Transverse colon (tissue), 4 donors: ENCODE data around the gene MXRA8. TPM values are rescaled to one million over a fixed set of nuclear protein-coding genes. Genes with fewer than 3 reads are reported as not detected.

ENCODE experiments used
- DNase-seq: peaks from one replicate; pipeline ENCODE4 v3.0.0-alpha.2; 2019
- H3K27ac ChIP-seq, 4 donors: fragments of 200-600 bp; sonication (generic); 2 replicates each; pipeline ENCODE4 v1.5.1; 2016 to 2018; ENCODE audit warnings: inconsistent platforms in 4 of 4
- H3K27me3 ChIP-seq: fragments of 200-600 bp; sonication (generic); 2 replicates; pipeline ENCODE4 v1.5.1; 2017; ENCODE audit warnings: inconsistent platforms
- H3K36me3 ChIP-seq, 4 donors: fragments of 200-600 bp; sonication (generic); 2 replicates each; pipeline ENCODE4 v1.5.1; 2017 to 2019; ENCODE audit warnings: inconsistent platforms in 4 of 4
- H3K4me1 ChIP-seq, 4 donors: fragments of 200-600 bp; sonication (generic); 2 replicates each; pipeline ENCODE4 v1.5.1; 2017 to 2020; ENCODE audit warnings: inconsistent platforms in 4 of 4
- H3K4me3 ChIP-seq, 4 donors: fragments of 200-600 bp; sonication (generic); 1 replicate in 1 of 4; 2 replicates in 3 of 4; pipeline versions ENCODE4 v1.5.1 to v1.6.1; 2017 to 2019; ENCODE audit warnings: inconsistent platforms in 4 of 4
- H3K9me3 ChIP-seq, 2 donors: fragments of 200-600 bp; sonication (generic); 2 replicates each; pipeline ENCODE4 v1.5.1; 2017 to 2019; ENCODE audit warnings: inconsistent platforms in 2 of 2
- EP300 ChIP-seq: sonication (generic); formaldehyde crosslinking; IDR thresholded peaks from one replicate; pipeline ENCODE4 v1.6.1; 2017; ENCODE audit warnings: antibody characterized with exemption, low read depth
- POLR2A ChIP-seq: fragments of 450-650 bp; IDR thresholded peaks from one replicate; pipeline ENCODE4 v1.6.1; 2016; ENCODE audit warnings: antibody characterized with exemption, mild to moderate bottlenecking, moderate library complexity
- POLR2AphosphoS5 ChIP-seq, 3 donors: sonication (generic); formaldehyde crosslinking; IDR thresholded peaks; one replicate each; pipeline ENCODE4 v1.6.1; 2016; ENCODE audit warnings: antibody characterized with exemption in 3 of 3
- WGBS, 2 donors: methylation state at CpG; one replicate each; pipeline ENCODE4 v1.1.5; 2018; ENCODE audit warnings: low coverage in 1 of 2; 5-methylcytosine and 5-hydroxymethylcytosine counted together
- in situ Hi-C, 4 donors: fragments of 200-750 bp; cut with MboI; loops; one replicate each; pipeline versions ENCODE4 v1.15.0 to v1.15.1; 2017; ENCODE audit warnings: low sequenced_read_pairs in 3 of 4, low pct_ligation_motif_present in 1 of 4, low pct_unique_long_range_greater_than_20kb in 1 of 4
- intact Hi-C: fragments of 100-400 bp; cut with DNase I; formaldehyde crosslinking; loops from one replicate; pipeline ENCODE4 v1.15.1; 2023; ENCODE audit warnings: low total_unique reads
- total RNA-seq, 4 donors: library from RNA; depleted of rRNA; stranded (reverse); fragments of >200 nt; gene quantifications; one replicate each; pipeline ENCODE4 v1.1.0, GENCODE V29; 2016
- TF ChIP-seq, protein P1 (sequence below), 5 experiments: fragments of 200-600 bp in 3 of 5; fragments of 450-650 bp in 2 of 5; sonication (generic) in 3 of 5; IDR thresholded peaks; 1 replicate in 2 of 5; 2 replicates in 3 of 5; pipeline ENCODE4 v1.5.1; 2016 to 2017; ENCODE audit warnings: antibody characterized with exemption in 5 of 5, inconsistent platforms in 3 of 5, mild to moderate bottlenecking in 2 of 5, moderate library complexity in 1 of 5

Gene MXRA8
- total RNA-seq, 4 donors from 2014 or later: 31.1 to 145 (median 57.1) TPM

DNA sequence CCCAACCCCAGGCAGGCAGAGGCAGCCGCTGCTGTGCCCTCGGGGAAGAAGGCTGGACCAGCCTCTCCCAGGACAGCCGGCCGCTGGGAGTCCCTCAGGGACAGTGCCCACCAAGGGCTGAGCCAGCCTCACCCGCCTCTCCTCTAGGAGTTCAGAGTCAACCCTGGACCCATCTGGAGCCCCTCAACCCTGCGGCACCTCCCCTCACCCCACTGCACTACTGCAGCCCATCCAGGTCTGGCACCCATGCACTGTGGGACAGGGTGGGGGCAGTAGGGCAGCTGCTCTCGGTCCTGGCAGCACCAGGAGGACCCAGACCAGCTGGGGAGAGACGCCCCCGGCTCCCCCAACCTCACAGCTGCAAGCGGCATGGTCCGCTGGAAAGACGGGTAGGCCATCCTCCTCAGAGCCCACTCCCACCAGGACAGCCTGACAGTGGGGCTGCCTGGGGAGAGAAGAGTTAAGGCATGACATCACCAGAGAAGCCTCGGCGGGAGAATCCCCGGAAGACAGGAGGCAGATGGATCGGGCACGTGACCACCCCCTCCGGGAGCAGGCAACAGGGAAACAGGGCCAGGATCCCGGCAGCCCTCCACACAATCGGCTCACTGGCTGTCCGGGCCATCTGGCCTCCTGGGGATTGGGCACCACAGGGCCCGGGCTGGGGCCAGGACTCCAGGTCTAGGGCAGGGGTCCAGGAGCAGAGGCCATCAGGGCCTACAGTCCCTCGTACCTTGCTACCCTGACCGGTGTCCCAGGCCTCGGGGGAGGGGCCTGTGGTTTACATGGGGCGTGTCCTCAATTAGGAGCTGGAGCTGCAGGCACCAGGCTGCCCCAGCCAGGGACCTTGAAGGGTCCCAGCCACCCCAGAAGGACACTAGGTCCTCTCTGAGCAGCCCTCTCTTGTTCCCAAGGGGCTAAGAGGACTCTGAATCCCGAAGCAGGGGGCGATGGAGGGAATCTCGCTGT lies 53.7 kb downstream of the MXRA8 start:
- in situ Hi-C loops (no loop called here), intact Hi-C loops (no loop called here)
- Histone ChIP-seq H3K27ac (peak overlapping the region; percentile 80 to 96 (median 86)), H3K4me1 (peaks cover 30 to 52% (median 45%) of the 10 kb centered on the region in 4 donors), H3K27me3 (no peaks in the 10 kb centered on the region), H3K9me3 (no peaks in the 10 kb centered on the region), H3K36me3 (no peaks in the 10 kb centered on the region), H3K4me3 (peak overlapping the region; percentile 13 to 95 (median 52))
- DNase-seq: peak; percentile 78
- no peak for TF ChIP-seq EP300
- peak; percentile 26 to 52 (median 33) for TF ChIP-seq POLR2AphosphoS5 (IDR thresholded peaks at IDR 0.05)
- 42% methylated on average over 24 of the region's 29 CpGs; no CpG with 5 or more reads in 1 of the 2 donors for WGBS, 2 donors

DNA sequence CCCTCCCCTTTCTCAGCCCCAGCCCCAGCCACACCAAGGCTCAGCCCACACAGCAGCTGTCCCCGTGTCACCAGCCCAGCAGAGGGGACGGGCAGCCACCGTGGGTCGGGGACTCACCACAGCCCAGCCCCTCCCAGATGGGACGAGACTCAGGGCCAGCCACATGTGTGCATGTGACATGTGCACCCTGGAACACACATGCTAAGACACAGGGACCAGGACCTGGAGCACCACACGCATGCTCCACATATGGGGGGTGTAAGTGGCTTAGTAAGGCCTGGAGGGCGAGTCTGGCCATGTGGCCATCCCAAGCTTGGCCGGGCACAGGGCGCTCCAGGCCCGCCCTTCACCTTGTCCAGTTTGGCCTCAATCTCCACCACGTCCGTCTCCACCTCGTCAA lies 54.6 kb downstream of the MXRA8 start:
- Histone ChIP-seq H3K27me3 (no peaks in the 10 kb centered on the region), H3K4me1 (peaks cover 26 to 44% (median 37%) of the 10 kb centered on the region in 4 donors), H3K9me3 (no peaks in the 10 kb centered on the region), H3K4me3 (peak overlapping the region in 1 of 4 donors; percentile 95), H3K36me3 (no peaks in the 10 kb centered on the region), H3K27ac (peak overlapping the region; percentile 80 to 96 (median 86))
- 80% methylated on average over 13 of the region's 13 CpGs; no CpG with 5 or more reads in 1 of the 2 donors for WGBS, 2 donors
- intact Hi-C loops (no loop called here), in situ Hi-C loops (no loop called here)
- DNase-seq: no peak
- TF ChIP-seq, protein P1, sequence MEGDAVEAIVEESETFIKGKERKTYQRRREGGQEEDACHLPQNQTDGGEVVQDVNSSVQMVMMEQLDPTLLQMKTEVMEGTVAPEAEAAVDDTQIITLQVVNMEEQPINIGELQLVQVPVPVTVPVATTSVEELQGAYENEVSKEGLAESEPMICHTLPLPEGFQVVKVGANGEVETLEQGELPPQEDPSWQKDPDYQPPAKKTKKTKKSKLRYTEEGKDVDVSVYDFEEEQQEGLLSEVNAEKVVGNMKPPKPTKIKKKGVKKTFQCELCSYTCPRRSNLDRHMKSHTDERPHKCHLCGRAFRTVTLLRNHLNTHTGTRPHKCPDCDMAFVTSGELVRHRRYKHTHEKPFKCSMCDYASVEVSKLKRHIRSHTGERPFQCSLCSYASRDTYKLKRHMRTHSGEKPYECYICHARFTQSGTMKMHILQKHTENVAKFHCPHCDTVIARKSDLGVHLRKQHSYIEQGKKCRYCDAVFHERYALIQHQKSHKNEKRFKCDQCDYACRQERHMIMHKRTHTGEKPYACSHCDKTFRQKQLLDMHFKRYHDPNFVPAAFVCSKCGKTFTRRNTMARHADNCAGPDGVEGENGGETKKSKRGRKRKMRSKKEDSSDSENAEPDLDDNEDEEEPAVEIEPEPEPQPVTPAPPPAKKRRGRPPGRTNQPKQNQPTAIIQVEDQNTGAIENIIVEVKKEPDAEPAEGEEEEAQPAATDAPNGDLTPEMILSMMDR (IDR thresholded peaks at IDR 0.05): no peak
- TF ChIP-seq POLR2A (no peak), POLR2AphosphoS5 (IDR thresholded peaks at IDR 0.05) (no peak), EP300 (no peak)

DNA sequence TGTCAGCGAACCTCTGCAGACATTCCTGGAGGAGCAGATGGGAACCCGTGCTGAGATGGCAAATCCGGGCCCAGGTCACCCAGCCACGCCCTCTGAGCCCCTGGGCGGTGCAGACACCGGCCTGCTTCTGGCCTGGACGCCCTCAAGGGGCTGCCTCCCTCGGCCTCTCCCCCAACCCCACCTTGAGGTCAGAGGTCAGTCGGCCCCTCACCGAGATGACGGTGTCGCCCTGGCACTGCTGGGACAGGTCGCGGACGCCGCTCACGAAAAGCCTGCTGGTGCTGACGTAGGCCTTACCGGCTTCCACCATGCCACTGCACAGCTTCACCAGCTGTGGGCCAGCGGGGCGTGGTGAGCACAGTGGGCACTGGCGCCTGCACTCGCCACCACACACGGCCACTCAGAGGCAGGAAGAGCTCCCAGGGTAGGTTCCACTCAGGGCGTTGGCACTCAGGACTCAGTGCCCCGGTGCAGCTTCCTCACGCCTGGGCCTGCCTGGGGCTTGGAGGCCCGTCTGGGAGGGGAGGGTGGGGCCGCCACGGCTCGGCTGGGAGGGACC lies 55.3 kb downstream of the MXRA8 start:
- no peaks in the 10 kb centered on the region for H3K9me3 ChIP-seq
- no peaks in the 10 kb centered on the region for H3K36me3 ChIP-seq
- TF ChIP-seq EP300 (no peak), POLR2AphosphoS5 (IDR thresholded peaks at IDR 0.05) (no peak), POLR2A (no peak)
- TF ChIP-seq, protein P1 (IDR thresholded peaks at IDR 0.05): no peak
- H3K27me3 ChIP-seq: no peaks in the 10 kb centered on the region
- in situ Hi-C loops (no loop called here), intact Hi-C loops (no loop called here)
- H3K4me3 ChIP-seq: no peak overlapping the region
- no peak overlapping the region for H3K27ac ChIP-seq
- peaks cover 26 to 44% (median 37%) of the 10 kb centered on the region in 4 donors for H3K4me1 ChIP-seq
- no peak for DNase-seq
- 91% methylated on average over 17 of the region's 31 CpGs; no CpG with 5 or more reads in 1 of the 2 donors for WGBS, 2 donors

Other genes starting within 250 kb of the MXRA8 start
- 100 to 1,000 TPM in 1 of 4 donors, 10 to 100 TPM in 3; 23.6 to 108 (median 47.3) TPM for gene C1orf159, start 242.5 kb downstream of the MXRA8 start, total RNA-seq
- under 1 TPM in 2 of 4 donors, not detected in 2; 0.40 to 0.48 TPM for gene TTLL10, start 184.7 kb downstream of the MXRA8 start, total RNA-seq
- gene TNFRSF18, start 152.0 kb downstream of the MXRA8 start, total RNA-seq: 1 to 10 TPM in 2 of 4 donors, not detected in 2; 3.3 to 7.9 TPM
- gene TNFRSF4, start 144.4 kb downstream of the MXRA8 start, total RNA-seq: 1 to 10 TPM in 1 of 4 donors, under 1 TPM in 1, not detected in 2; 0.55 to 4.8 TPM
- gene SDF4, start 126.6 kb downstream of the MXRA8 start, total RNA-seq: 100 to 1,000 TPM; 153 to 267 (median 226) TPM
- 10 to 100 TPM in 3 of 4 donors, 1 to 10 TPM in 1; 8.5 to 24.9 (median 12.2) TPM for gene B3GALT6, start 126.3 kb downstream of the MXRA8 start, total RNA-seq
- gene C1QTNF12, start 111.8 kb downstream of the MXRA8 start, total RNA-seq: 10 to 100 TPM in 3 of 4 donors, not detected in 1; 11.9 to 52.8 (median 15.7) TPM
- gene UBE2J2, start 84.7 kb downstream of the MXRA8 start, total RNA-seq: 100 to 1,000 TPM in 1 of 4 donors, 10 to 100 TPM in 3; 49.6 to 110 (median 59.1) TPM
- 1 to 10 TPM; 1.5 to 3.5 (median 2.4) TPM for gene SCNN1D, start 78.1 kb downstream of the MXRA8 start, total RNA-seq
- gene ACAP3, start 50.6 kb downstream of the MXRA8 start, total RNA-seq: 100 to 1,000 TPM in 2 of 4 donors, 10 to 100 TPM in 2; 52.4 to 190 (median 99.5) TPM
- gene PUSL1, start 50.0 kb downstream of the MXRA8 start, total RNA-seq: 10 to 100 TPM in 3 of 4 donors, 1 to 10 TPM in 1; 7.0 to 35.9 (median 20.5) TPM
- gene INTS11, start 33.9 kb downstream of the MXRA8 start, total RNA-seq: 100 to 1,000 TPM; 118 to 424 (median 140) TPM
- gene CPTP, start 33.8 kb downstream of the MXRA8 start, total RNA-seq: 100 to 1,000 TPM in 1 of 4 donors, 10 to 100 TPM in 3; 48.0 to 134 (median 77.7) TPM
- 1 to 10 TPM in 2 of 4 donors, under 1 TPM in 1, not detected in 1; 0.40 to 2.0 (median 1.9) TPM for gene TAS1R3, start 27.3 kb downstream of the MXRA8 start, total RNA-seq
- 100 to 1,000 TPM; 103 to 182 (median 115) TPM for gene DVL1, start 9.1 kb downstream of the MXRA8 start, total RNA-seq
- gene AURKAIP1, start 16.7 kb upstream of the MXRA8 start, total RNA-seq: 100 to 1,000 TPM; 110 to 197 (median 167) TPM
- 100 to 1,000 TPM; 169 to 657 (median 349) TPM for gene CCNL2, start 40.8 kb upstream of the MXRA8 start, total RNA-seq
- gene MRPL20, start 48.7 kb upstream of the MXRA8 start, total RNA-seq: 100 to 1,000 TPM in 1 of 4 donors, 10 to 100 TPM in 3; 40.0 to 183 (median 97.0) TPM
- 1 to 10 TPM in 3 of 4 donors, under 1 TPM in 1; 0.80 to 4.5 (median 1.9) TPM for gene ANKRD65, start 62.7 kb upstream of the MXRA8 start, total RNA-seq
- 10 to 100 TPM; 29.4 to 82.0 (median 51.6) TPM for gene VWA1, start 77.1 kb upstream of the MXRA8 start, total RNA-seq
- gene ATAD3C, start 91.1 kb upstream of the MXRA8 start, total RNA-seq: 1 to 10 TPM in 1 of 4 donors, under 1 TPM in 2, not detected in 1; 0.75 to 1.3 (median 1.00) TPM
- 100 to 1,000 TPM in 1 of 4 donors, 10 to 100 TPM in 3; 15.6 to 269 (median 39.2) TPM for gene ATAD3B, start 113.2 kb upstream of the MXRA8 start, total RNA-seq
- gene ATAD3A, start 153.6 kb upstream of the MXRA8 start, total RNA-seq: 10 to 100 TPM; 14.6 to 34.4 (median 20.4) TPM
- gene TMEM240, start 182.1 kb upstream of the MXRA8 start, total RNA-seq: 10 to 100 TPM in 1 of 4 donors, 1 to 10 TPM in 2, not detected in 1; 3.8 to 27.3 (median 4.2) TPM
- 100 to 1,000 TPM in 3 of 4 donors, 10 to 100 TPM in 1; 95.0 to 162 (median 136) TPM for gene SSU72, start 216.3 kb upstream of the MXRA8 start, total RNA-seq
- gene FNDC10, start 241.6 kb upstream of the MXRA8 start, total RNA-seq: 1 to 10 TPM; 1.5 to 4.6 (median 3.7) TPM